Ishikawa (cell line): Measurements from ENCODE around the gene PANX2.

Experiments used
- CEBPB ChIP-seq: IDR thresholded peaks from 2 replicates; pipeline ENCODE4 v1.6.1; 2012
- CREB1 ChIP-seq: IDR thresholded peaks from 2 replicates; pipeline ENCODE4 v1.6.1; 2012; ENCODE audit warnings: low read depth
- EGR1 ChIP-seq: IDR thresholded peaks from 2 replicates; pipeline ENCODE4 v1.6.1; 2012
- EP300 ChIP-seq: IDR thresholded peaks from 2 replicates; pipeline ENCODE4 v1.6.1; 2012; ENCODE audit warnings: borderline replicate concordance
- FOXM1 ChIP-seq: IDR thresholded peaks from 2 replicates; pipeline ENCODE4 v1.6.1; 2012; ENCODE audit warnings: low read depth, borderline replicate concordance
- RAD21 ChIP-seq: IDR thresholded peaks from 2 replicates; pipeline ENCODE4 v1.6.1; 2012; ENCODE audit warnings: low read depth
- TAF1 ChIP-seq: IDR thresholded peaks from 2 replicates; pipeline ENCODE4 v1.6.1; 2012; ENCODE audit warnings: low read depth, mild to moderate bottlenecking
- TCF12 ChIP-seq: IDR thresholded peaks from 2 replicates; pipeline ENCODE4 v1.6.1; 2012; ENCODE audit warnings: low read depth
- TEAD4 ChIP-seq: IDR thresholded peaks from 2 replicates; pipeline ENCODE4 v1.6.1; 2012
- YY1 ChIP-seq: IDR thresholded peaks from 2 replicates; pipeline ENCODE4 v1.6.1; 2012; ENCODE audit warnings: low read depth
- ZBTB7A ChIP-seq: IDR thresholded peaks from 2 replicates; pipeline ENCODE4 v1.6.1; 2012; ENCODE audit warnings: low read depth
- TF ChIP-seq, protein P1 (sequence below): IDR thresholded peaks from 2 replicates; pipeline ENCODE4 v1.6.1; 2012; ENCODE audit warnings: low read depth, mild to moderate bottlenecking
- TF ChIP-seq, protein P2 (sequence below): IDR thresholded peaks from 2 replicates; pipeline ENCODE4 v1.6.1; 2012

DNA sequence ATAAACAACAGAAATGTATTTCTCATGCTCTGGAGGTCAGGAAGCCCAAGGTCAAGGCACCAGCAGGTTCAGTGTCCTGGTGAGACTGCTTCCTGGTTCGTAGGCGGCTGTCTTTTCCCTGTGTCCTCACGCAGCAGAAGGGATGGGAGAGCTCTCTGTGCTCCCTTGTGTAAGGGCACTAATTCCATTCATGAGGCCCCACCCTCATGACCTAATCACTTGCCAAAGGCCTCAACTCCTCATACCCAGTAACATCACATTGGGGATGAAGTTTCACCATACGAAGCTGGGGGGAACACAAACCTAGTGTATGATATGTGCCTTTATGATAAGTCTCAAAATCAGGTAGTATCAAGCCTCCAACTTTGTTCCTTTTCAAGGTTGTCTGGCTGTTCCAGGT, 38.6 kb upstream of the PANX2 start:
- TF ChIP-seq RAD21 (no peak), CEBPB (no peak), YY1 (no peak), TEAD4 (no peak), TAF1 (no peak), EGR1 (no peak), EP300 (no peak), ZBTB7A (no peak), CREB1 (no peak), TCF12 (no peak), FOXM1 (no peak)
- TF ChIP-seq, protein P1, sequence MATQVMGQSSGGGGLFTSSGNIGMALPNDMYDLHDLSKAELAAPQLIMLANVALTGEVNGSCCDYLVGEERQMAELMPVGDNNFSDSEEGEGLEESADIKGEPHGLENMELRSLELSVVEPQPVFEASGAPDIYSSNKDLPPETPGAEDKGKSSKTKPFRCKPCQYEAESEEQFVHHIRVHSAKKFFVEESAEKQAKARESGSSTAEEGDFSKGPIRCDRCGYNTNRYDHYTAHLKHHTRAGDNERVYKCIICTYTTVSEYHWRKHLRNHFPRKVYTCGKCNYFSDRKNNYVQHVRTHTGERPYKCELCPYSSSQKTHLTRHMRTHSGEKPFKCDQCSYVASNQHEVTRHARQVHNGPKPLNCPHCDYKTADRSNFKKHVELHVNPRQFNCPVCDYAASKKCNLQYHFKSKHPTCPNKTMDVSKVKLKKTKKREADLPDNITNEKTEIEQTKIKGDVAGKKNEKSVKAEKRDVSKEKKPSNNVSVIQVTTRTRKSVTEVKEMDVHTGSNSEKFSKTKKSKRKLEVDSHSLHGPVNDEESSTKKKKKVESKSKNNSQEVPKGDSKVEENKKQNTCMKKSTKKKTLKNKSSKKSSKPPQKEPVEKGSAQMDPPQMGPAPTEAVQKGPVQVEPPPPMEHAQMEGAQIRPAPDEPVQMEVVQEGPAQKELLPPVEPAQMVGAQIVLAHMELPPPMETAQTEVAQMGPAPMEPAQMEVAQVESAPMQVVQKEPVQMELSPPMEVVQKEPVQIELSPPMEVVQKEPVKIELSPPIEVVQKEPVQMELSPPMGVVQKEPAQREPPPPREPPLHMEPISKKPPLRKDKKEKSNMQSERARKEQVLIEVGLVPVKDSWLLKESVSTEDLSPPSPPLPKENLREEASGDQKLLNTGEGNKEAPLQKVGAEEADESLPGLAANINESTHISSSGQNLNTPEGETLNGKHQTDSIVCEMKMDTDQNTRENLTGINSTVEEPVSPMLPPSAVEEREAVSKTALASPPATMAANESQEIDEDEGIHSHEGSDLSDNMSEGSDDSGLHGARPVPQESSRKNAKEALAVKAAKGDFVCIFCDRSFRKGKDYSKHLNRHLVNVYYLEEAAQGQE = no peak
- TF ChIP-seq, protein P2, sequence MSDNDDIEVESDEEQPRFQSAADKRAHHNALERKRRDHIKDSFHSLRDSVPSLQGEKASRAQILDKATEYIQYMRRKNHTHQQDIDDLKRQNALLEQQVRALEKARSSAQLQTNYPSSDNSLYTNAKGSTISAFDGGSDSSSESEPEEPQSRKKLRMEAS = no peak
